K562 (cell line): Measurements from ENCODE around the gene CPED1. TPM values are rescaled to one million over a fixed set of nuclear protein-coding genes. Genes with fewer than 3 reads are reported as not detected.

Source experiments
- BRD9 ChIP-seq: fragments of 450-650 bp; IDR thresholded peaks from 2 replicates; pipeline ENCODE4 v1.6.1; 2018; ENCODE audit warnings: low read depth; ENCODE audit not compliant: partially characterized antibody
- CBFB ChIP-seq: sonication (generic); formaldehyde crosslinking; IDR thresholded peaks from 2 replicates; pipeline ENCODE4 v1.4.0; 2020; ENCODE audit warnings: mild to moderate bottlenecking, missing genetic modification reagents
- HDAC1 ChIP-seq, 2 experiments: fragments of 450-650 bp; IDR thresholded peaks; 2 replicates each; pipeline ENCODE4 v1.6.1; 2016 to 2017; ENCODE audit warnings: inconsistent platforms in 1 of 2, mild to moderate bottlenecking in 1 of 2, moderate library complexity in 1 of 2
- JUND ChIP-seq, 2 experiments: IDR thresholded peaks; 2 replicates in 1 of 2; 3 replicates in 1 of 2; pipeline ENCODE4 v1.6.1; 2011; ENCODE audit warnings: borderline replicate concordance in 2 of 2, low read depth in 2 of 2, low read length in 2 of 2, improper control_type of control experiment in 1 of 2, missing biosample characterization in 1 of 2, missing genetic modification characterization in 1 of 2, missing genetic modification reagents in 1 of 2
- KLF10 ChIP-seq: fragments of 250-450 bp; sonication (Bioruptor Pico); IDR thresholded peaks from 2 replicates; pipeline ENCODE4 v1.6.1; 2021; ENCODE audit warnings: matching md5 sums
- NFATC3 ChIP-seq: fragments of 450-650 bp; IDR thresholded peaks from 2 replicates; pipeline ENCODE4 v1.6.1; 2017; ENCODE audit warnings: mild to moderate bottlenecking
- NFIC ChIP-seq: fragments of 450-650 bp; IDR thresholded peaks from 2 replicates; pipeline ENCODE4 v1.6.1; 2017; ENCODE audit warnings: mild to moderate bottlenecking, inconsistent platforms
- NFIX ChIP-seq: fragments of 250-450 bp; sonication (Bioruptor Pico); IDR thresholded peaks from 2 replicates; pipeline ENCODE4 v1.4.0; 2020; ENCODE audit warnings: low read depth, mild to moderate bottlenecking, moderate library complexity
- NFRKB ChIP-seq: fragments of 450-650 bp; IDR thresholded peaks from 2 replicates; pipeline ENCODE4 v1.6.1; 2016; ENCODE audit warnings: low read depth
- POLR2G ChIP-seq: fragments of 200-400 bp; formaldehyde crosslinking; IDR thresholded peaks from 2 replicates; pipeline ENCODE4 v1.6.1; 2017; ENCODE audit warnings: low read depth, mild to moderate bottlenecking, antibody characterized with exemption, low read length, moderate library complexity
- TBP ChIP-seq: optimal IDR thresholded peaks from 2 replicates; pipeline ENCODE3; 2011; ENCODE audit warnings: low read depth, low read length, improper control_type of control experiment
- TEAD2 ChIP-seq: fragments of 450-650 bp; IDR thresholded peaks from 2 replicates; pipeline ENCODE4 v1.6.1; 2016; ENCODE audit warnings: missing genetic modification characterization, control low read depth, missing compliant biosample characterization
- ZFP30 ChIP-seq: fragments of 250-450 bp; sonication (Bioruptor Pico); IDR thresholded peaks from 2 replicates; pipeline ENCODE4 v1.8.0; 2022; ENCODE audit warnings: moderate library complexity, mild to moderate bottlenecking, inconsistent platforms, borderline replicate concordance
- ZFPM2 ChIP-seq: fragments of 250-450 bp; sonication (Bioruptor Pico); IDR thresholded peaks from 2 replicates; pipeline ENCODE4 v1.5.1; 2022; ENCODE audit warnings: mild to moderate bottlenecking
- ZNF140 ChIP-seq: fragments of 250-450 bp; sonication (Bioruptor Pico); IDR thresholded peaks from 2 replicates; pipeline ENCODE4 v1.8.0; 2021; ENCODE audit warnings: moderate library complexity, mild to moderate bottlenecking, inconsistent platforms
- ZNF282 ChIP-seq: sonication (generic); formaldehyde crosslinking; IDR thresholded peaks from 2 replicates; pipeline ENCODE4 v1.8.1; 2023; ENCODE audit warnings: missing genetic modification reagents
- ZNF76 ChIP-seq: fragments of 250-450 bp; sonication (Bioruptor Pico); IDR thresholded peaks from 2 replicates; pipeline ENCODE4 v1.4.0; 2020; ENCODE audit warnings: mild to moderate bottlenecking, moderate library complexity, borderline replicate concordance
- ZSCAN29 ChIP-seq: fragments of 450-650 bp; IDR thresholded peaks from 2 replicates; pipeline ENCODE4 v1.6.1; 2017
- polyA plus RNA-seq, 8 experiments: library from polyadenylated mRNA; depleted of rRNA in 4 of 8; stranded (reverse) in 5 of 8; unstranded in 3 of 8; fragments of >200 nt; fragmentation: Nextera tagmentation in 2 of 8; fragmentation: Illumina TruSeq in 1 of 8; extraction: Ambion mirVana in 2 of 8; extraction: Trizol in 1 of 8; gene quantifications; 2 replicates each; pipeline versions ENCODE4 v1.2.1 to v1.2.3, GENCODE V29; 2011 to 2014; ENCODE audit warnings: inconsistent platforms in 1 of 8, missing spikeins in 1 of 8
- total RNA-seq, 7 experiments: library from RNA; depleted of rRNA in 6 of 7; stranded (reverse); fragments of >200 nt in 6 of 7; fragmentation: Illumina TruSeq in 2 of 7; extraction: Trizol in 2 of 7; gene quantifications; 2 replicates each; pipeline versions ENCODE4 v1.2.1 to v1.2.3, GENCODE V29; 2011 to 2021; ENCODE audit warnings: low replicate concordance in 1 of 7
- TF ChIP-seq, protein P1 (sequence below), 2 experiments: fragments of 150-350 bp in 1 of 2; IDR thresholded peaks; 2 replicates each; pipeline ENCODE4 v1.6.1; 2012 to 2016; ENCODE audit warnings: low read depth in 2 of 2, low read length in 2 of 2, mild to moderate bottlenecking in 1 of 2, moderate library complexity in 1 of 2
- TF ChIP-seq, protein P2 (sequence below): sonication (generic); formaldehyde crosslinking; IDR thresholded peaks from 2 replicates; pipeline ENCODE4 v1.9.0; 2022; ENCODE audit warnings: mild to moderate bottlenecking, missing genetic modification reagents
- TF ChIP-seq, protein P3 (sequence below): sonication (generic); formaldehyde crosslinking; IDR thresholded peaks from 2 replicates; pipeline ENCODE4 v1.4.0; 2020; ENCODE audit warnings: mild to moderate bottlenecking, missing genetic modification reagents

CPED1 gene
- total and polyA plus RNA-seq, 9 of the 15 experiments (the other 6 are each of a cell fraction or from before 2014, with no cell fraction given): 195 to 393 (median 290) TPM

DNA sequence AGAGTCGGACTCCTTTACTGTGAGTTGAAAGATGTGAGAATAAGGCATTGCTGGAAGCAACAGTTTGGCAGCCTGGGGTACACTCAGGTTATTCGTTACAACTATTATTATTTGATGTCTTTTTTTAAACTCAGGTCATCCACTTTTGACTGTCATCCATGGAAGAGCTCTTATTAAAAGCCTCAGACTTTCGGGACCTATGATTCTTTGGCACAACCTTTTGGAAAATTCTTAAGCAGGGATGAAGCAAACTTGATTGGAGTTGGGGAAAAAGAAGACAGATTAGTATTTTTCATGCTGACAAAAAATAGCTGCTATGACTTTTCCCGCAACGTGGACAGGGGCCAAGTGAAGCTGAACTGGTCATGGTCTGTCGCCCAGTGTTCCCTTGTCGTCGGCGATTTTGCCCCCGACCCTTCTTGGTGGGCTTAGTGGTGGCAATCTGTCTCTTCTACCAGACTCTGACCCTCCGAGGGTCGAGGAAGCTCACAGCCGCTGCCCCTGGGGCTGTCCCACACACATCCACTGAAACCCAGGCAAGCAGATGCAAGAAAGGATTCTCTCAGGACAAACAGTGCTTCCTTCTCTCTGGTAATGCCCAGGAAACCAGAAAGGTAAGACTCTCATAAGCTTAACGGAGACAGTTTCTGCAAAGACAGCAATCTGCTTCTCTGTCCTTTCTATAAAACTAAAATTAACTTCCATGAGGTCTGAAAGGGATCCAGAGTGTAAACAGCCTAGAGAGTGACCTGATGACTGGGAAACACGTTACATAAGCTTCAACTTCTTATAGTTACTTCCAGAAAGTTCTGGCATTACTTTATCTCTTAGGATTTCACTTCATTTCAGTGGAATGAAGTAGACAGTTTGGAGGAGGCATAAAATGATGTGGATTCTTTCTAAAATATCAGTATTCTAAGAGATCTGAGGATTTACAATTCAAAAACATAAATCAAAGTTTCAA lies 1.0 kb downstream of the CPED1 start (continued):
- TF ChIP-seq, protein P1, sequence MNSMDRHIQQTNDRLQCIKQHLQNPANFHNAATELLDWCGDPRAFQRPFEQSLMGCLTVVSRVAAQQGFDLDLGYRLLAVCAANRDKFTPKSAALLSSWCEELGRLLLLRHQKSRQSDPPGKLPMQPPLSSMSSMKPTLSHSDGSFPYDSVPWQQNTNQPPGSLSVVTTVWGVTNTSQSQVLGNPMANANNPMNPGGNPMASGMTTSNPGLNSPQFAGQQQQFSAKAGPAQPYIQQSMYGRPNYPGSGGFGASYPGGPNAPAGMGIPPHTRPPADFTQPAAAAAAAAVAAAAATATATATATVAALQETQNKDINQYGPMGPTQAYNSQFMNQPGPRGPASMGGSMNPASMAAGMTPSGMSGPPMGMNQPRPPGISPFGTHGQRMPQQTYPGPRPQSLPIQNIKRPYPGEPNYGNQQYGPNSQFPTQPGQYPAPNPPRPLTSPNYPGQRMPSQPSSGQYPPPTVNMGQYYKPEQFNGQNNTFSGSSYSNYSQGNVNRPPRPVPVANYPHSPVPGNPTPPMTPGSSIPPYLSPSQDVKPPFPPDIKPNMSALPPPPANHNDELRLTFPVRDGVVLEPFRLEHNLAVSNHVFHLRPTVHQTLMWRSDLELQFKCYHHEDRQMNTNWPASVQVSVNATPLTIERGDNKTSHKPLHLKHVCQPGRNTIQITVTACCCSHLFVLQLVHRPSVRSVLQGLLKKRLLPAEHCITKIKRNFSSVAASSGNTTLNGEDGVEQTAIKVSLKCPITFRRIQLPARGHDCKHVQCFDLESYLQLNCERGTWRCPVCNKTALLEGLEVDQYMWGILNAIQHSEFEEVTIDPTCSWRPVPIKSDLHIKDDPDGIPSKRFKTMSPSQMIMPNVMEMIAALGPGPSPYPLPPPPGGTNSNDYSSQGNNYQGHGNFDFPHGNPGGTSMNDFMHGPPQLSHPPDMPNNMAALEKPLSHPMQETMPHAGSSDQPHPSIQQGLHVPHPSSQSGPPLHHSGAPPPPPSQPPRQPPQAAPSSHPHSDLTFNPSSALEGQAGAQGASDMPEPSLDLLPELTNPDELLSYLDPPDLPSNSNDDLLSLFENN (IDR thresholded peaks at IDR 0.05; ENCODE audit: low read depth in 2 of 2, low read length in 2 of 2): no peak
- TF ChIP-seq NFATC3 (no peak), NFIC (0 out of 2 replicates have a peak, but pooled peaks have one; percentile 10), NFIX (CRISPR knock-in tag) (no peak), ZSCAN29 (no peak), ZNF76 (CRISPR knock-in tag) (0 out of 2 replicates have a peak, but pooled peaks have one; percentile 32), KLF10 (CRISPR knock-in tag) (no peak), POLR2G (no peak), TBP (no peak), HDAC1 (IDR thresholded peaks at IDR 0.05) (no peak), CBFB (CRISPR knock-in tag) (no peak), JUND (IDR thresholded peaks at IDR 0.05; ENCODE audit: borderline replicate concordance, low read depth, low read length) (peak; percentile 23; the same call in 1 of the 2 replicates), JUND (tag; IDR thresholded peaks at IDR 0.05; ENCODE audit: borderline replicate concordance, low read depth, low read length) (no peak), ZNF282 (CRISPR knock-in tag) (no peak), TEAD2 (tag) (no peak), NFRKB (peak; percentile 39; the same call in 1 of the 2 replicates), ZNF140 (no peak), ZFP30 (CRISPR knock-in tag) (no peak), ZFPM2 (CRISPR knock-in tag) (no peak; the same call in 1 of the 2 replicates), BRD9 (no peak)
- TF ChIP-seq, protein P2, sequence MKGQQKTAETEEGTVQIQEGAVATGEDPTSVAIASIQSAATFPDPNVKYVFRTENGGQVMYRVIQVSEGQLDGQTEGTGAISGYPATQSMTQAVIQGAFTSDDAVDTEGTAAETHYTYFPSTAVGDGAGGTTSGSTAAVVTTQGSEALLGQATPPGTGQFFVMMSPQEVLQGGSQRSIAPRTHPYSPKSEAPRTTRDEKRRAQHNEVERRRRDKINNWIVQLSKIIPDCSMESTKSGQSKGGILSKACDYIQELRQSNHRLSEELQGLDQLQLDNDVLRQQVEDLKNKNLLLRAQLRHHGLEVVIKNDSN (CRISPR knock-in tag): no peak
- TF ChIP-seq, protein P3, sequence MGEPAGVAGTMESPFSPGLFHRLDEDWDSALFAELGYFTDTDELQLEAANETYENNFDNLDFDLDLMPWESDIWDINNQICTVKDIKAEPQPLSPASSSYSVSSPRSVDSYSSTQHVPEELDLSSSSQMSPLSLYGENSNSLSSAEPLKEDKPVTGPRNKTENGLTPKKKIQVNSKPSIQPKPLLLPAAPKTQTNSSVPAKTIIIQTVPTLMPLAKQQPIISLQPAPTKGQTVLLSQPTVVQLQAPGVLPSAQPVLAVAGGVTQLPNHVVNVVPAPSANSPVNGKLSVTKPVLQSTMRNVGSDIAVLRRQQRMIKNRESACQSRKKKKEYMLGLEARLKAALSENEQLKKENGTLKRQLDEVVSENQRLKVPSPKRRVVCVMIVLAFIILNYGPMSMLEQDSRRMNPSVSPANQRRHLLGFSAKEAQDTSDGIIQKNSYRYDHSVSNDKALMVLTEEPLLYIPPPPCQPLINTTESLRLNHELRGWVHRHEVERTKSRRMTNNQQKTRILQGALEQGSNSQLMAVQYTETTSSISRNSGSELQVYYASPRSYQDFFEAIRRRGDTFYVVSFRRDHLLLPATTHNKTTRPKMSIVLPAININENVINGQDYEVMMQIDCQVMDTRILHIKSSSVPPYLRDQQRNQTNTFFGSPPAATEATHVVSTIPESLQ (CRISPR knock-in tag): 0 out of 2 replicates have a peak, but pooled peaks have one; percentile 51
